ENCODE measurements around the gene ZBTB20. TPM values are rescaled to one million over a fixed set of nuclear protein-coding genes. Genes with fewer than 3 reads are reported as not detected.

ZBTB20 gene
- total RNA-seq, 1 donor from 2014 or later, result 24.0 TPM

- DNase-seq, result no peak
Measured at GRCh38 chr3:114405202-114405990, 741.7 kb downstream of the ZBTB20 start.

GRCh38 chr3:114404590-114404989, 742.5 kb downstream of the ZBTB20 start:
- peak; percentile 58 for DNase-seq

- no peak for DNase-seq
Measured at GRCh38 chr3:114402838-114403237, 744.2 kb downstream of the ZBTB20 start.

GRCh38 chr3:114401346-114401745, 745.7 kb downstream of the ZBTB20 start:
- DNase-seq, result no peak

- DNase-seq, result no peak
Measured at GRCh38 chr3:114400371-114400770, 746.7 kb downstream of the ZBTB20 start.

- DNase-seq, result no peak
Measured at GRCh38 chr3:114394551-114394950, 752.5 kb downstream of the ZBTB20 start.

- no peak for DNase-seq
Measured at GRCh38 chr3:114393367-114394072, 753.6 kb downstream of the ZBTB20 start.

GRCh38 chr3:114392831-114393230, 754.3 kb downstream of the ZBTB20 start:
- no peak for DNase-seq

GRCh38 chr3:114389156-114389555, 757.9 kb downstream of the ZBTB20 start:
- no peak for DNase-seq

GRCh38 chr3:114384558-114384903, 762.6 kb downstream of the ZBTB20 start:
- no peak for DNase-seq

GRCh38 chr3:114383875-114384557, 763.1 kb downstream of the ZBTB20 start:
- peak; percentile 93 for DNase-seq

- no peak for DNase-seq
Measured at GRCh38 chr3:114380233-114380651, 766.8 kb downstream of the ZBTB20 start.

- DNase-seq, result no peak
Measured at GRCh38 chr3:114379266-114379665, 767.8 kb downstream of the ZBTB20 start.

GRCh38 chr3:114378760-114379159, 768.3 kb downstream of the ZBTB20 start:
- DNase-seq, result no peak

- no peak for DNase-seq
Measured at GRCh38 chr3:114377426-114377825, 769.7 kb downstream of the ZBTB20 start.

GRCh38 chr3:114376516-114377185, 770.4 kb downstream of the ZBTB20 start:
- DNase-seq, result no peak

- DNase-seq, result no peak
Measured at GRCh38 chr3:114375608-114376421, 771.3 kb downstream of the ZBTB20 start.

- no peak for DNase-seq
Measured at GRCh38 chr3:114374433-114374990, 772.6 kb downstream of the ZBTB20 start.

GRCh38 chr3:114370537-114371174, 776.4 kb downstream of the ZBTB20 start:
- no peak for DNase-seq

- DNase-seq, result peak; percentile 17
Measured at GRCh38 chr3:114365909-114366308, 781.2 kb downstream of the ZBTB20 start.
